Neural progenitor cell (in vitro differentiated cells): ENCODE results near the gene IQSEC3.

Source experiments
- CTCF ChIP-seq: fragments of 200-600 bp; sonication (generic); IDR thresholded peaks from 2 replicates; pipeline ENCODE4 v1.5.1; 2017; ENCODE audit warnings: antibody characterized with exemption, mild to moderate bottlenecking
- EZH2 ChIP-seq: fragments of 200-600 bp; sonication (generic); IDR thresholded peaks from 2 replicates; pipeline ENCODE4 v1.6.1; 2017; ENCODE audit warnings: antibody characterized with exemption, mild to moderate bottlenecking, moderate library complexity

- no peak for TF ChIP-seq CTCF
- no peak for TF ChIP-seq EZH2
These were observed 142.2 kb downstream of the IQSEC3 start for GRCh38 chr12:208813-209212.
